ENCODE measurements around the gene PODXL2. TPM values are rescaled to one million over a fixed set of nuclear protein-coding genes. Genes with fewer than 3 reads are reported as not detected.

Gene PODXL2
- total RNA-seq, 1 donor from 2014 or later: 10.7 TPM

GRCh38 chr3:127691489-127691888, 62.5 kb downstream of the PODXL2 start:
- DNase-seq (ENCODE audit: low spot score): peak; percentile 71
- H3K27me3 Mint-ChIP-seq (ENCODE audit: low read depth): no peaks in the 10 kb centered on the region
- no peaks in the 10 kb centered on the region for H3K9me3 Mint-ChIP-seq (ENCODE audit: low read depth)
- peaks cover 13% of the 10 kb centered on the region for H3K4me1 Mint-ChIP-seq (ENCODE audit: low read depth)
- H3K27ac Mint-ChIP-seq (ENCODE audit: unreplicated experiment): no peak overlapping the region
- H3K4me3 Mint-ChIP-seq (ENCODE audit: unreplicated experiment): no peak overlapping the region
- peaks cover 4% of the 10 kb centered on the region for H3K36me3 Mint-ChIP-seq (ENCODE audit: low read depth)
- TF ChIP-seq CTCF (IDR thresholded peaks at IDR 0.05): no peak

GRCh38 chr3:127691974-127692373, 63.0 kb downstream of the PODXL2 start:
- Mint-ChIP-seq H3K27ac (ENCODE audit: unreplicated experiment) (peak overlapping the region; percentile 49), H3K4me1 (ENCODE audit: low read depth) (peaks cover 18% of the 10 kb centered on the region), H3K4me3 (ENCODE audit: unreplicated experiment) (no peak overlapping the region), H3K27me3 (ENCODE audit: low read depth) (no peaks in the 10 kb centered on the region), H3K36me3 (ENCODE audit: low read depth) (peaks cover 4% of the 10 kb centered on the region), H3K9me3 (ENCODE audit: low read depth) (no peaks in the 10 kb centered on the region)
- TF ChIP-seq CTCF (IDR thresholded peaks at IDR 0.05): no peak
- DNase-seq (ENCODE audit: low spot score): peak; percentile 41

GRCh38 chr3:127692501-127693335, 63.7 kb downstream of the PODXL2 start:
- Mint-ChIP-seq H3K4me3 (ENCODE audit: unreplicated experiment) (no peak overlapping the region), H3K9me3 (ENCODE audit: low read depth) (no peaks in the 10 kb centered on the region), H3K27ac (ENCODE audit: unreplicated experiment) (peak overlapping the region; percentile 71), H3K4me1 (ENCODE audit: low read depth) (peaks cover 25% of the 10 kb centered on the region), H3K27me3 (ENCODE audit: low read depth) (no peaks in the 10 kb centered on the region), H3K36me3 (ENCODE audit: low read depth) (peaks cover 4% of the 10 kb centered on the region)
- DNase-seq (ENCODE audit: low spot score): peak; percentile 61
- no peak for TF ChIP-seq CTCF (IDR thresholded peaks at IDR 0.05)

GRCh38 chr3:127693336-127693843, 64.4 kb downstream of the PODXL2 start:
- peak; percentile 53 for DNase-seq (ENCODE audit: low spot score)
- Mint-ChIP-seq H3K4me3 (ENCODE audit: unreplicated experiment) (no peak overlapping the region), H3K9me3 (ENCODE audit: low read depth) (no peaks in the 10 kb centered on the region), H3K36me3 (ENCODE audit: low read depth) (peaks cover 4% of the 10 kb centered on the region), H3K27ac (ENCODE audit: unreplicated experiment) (no peak overlapping the region), H3K4me1 (ENCODE audit: low read depth) (peaks cover 32% of the 10 kb centered on the region), H3K27me3 (ENCODE audit: low read depth) (no peaks in the 10 kb centered on the region)
- no peak for TF ChIP-seq CTCF (IDR thresholded peaks at IDR 0.05)

GRCh38 chr3:127694467-127695215, 65.7 kb downstream of the PODXL2 start:
- peak; percentile 65 for TF ChIP-seq CTCF (IDR thresholded peaks at IDR 0.05)
- Mint-ChIP-seq H3K4me3 (ENCODE audit: unreplicated experiment) (no peak overlapping the region), H3K4me1 (ENCODE audit: low read depth) (peaks cover 45% of the 10 kb centered on the region), H3K27me3 (ENCODE audit: low read depth) (no peaks in the 10 kb centered on the region), H3K9me3 (ENCODE audit: low read depth) (no peaks in the 10 kb centered on the region), H3K27ac (ENCODE audit: unreplicated experiment) (no peak overlapping the region), H3K36me3 (ENCODE audit: low read depth) (peaks cover 4% of the 10 kb centered on the region)
- peak; percentile 90 for DNase-seq (ENCODE audit: low spot score)

Measured in chondrocyte (in vitro differentiated cells).